Activated CD8-positive, alpha-beta T cell treated with anti-CD3 and anti-CD28 coated beads for 36 hours (primary cell): Measurements from ENCODE around the gene CDA. TPM values are rescaled to one million over a fixed set of nuclear protein-coding genes. Genes with fewer than 3 reads are reported as not detected.

Source experiments
- ATAC-seq: fragments of 200-7000 bp; cut with Tn5 transposase; one replicate; pipeline ENCODE4 v1.10.0; 2021; ENCODE audit warnings: mild to moderate bottlenecking, moderate library complexity
- CTCF ChIA-PET: fragments of 350-600 bp; sonication (Branson Sonifier 250); formaldehyde crosslinking; loops from one replicate; lab custom pipeline; 2021; ENCODE audit warnings: antibody characterized with exemption; lab: Charles Lee
- POLR2A ChIA-PET: fragments of 350-600 bp; sonication (Branson Sonifier 250); formaldehyde crosslinking; loops from one replicate; lab custom pipeline; 2021; ENCODE audit warnings: antibody characterized with exemption; lab: Charles Lee
- DNase-seq: peaks from one replicate; pipeline ENCODE4 v3.0.0-alpha.2; 2020
- H3K27ac Mint-ChIP-seq: one replicate; pipeline ENCODE4 v1.8.0; 2021; ENCODE audit warnings: mild to moderate bottlenecking, mixed read lengths
- H3K27me3 Mint-ChIP-seq: one replicate; pipeline ENCODE4 v1.8.0; 2021; ENCODE audit warnings: mixed read lengths
- H3K36me3 Mint-ChIP-seq: one replicate; pipeline ENCODE4 v1.8.0; 2021; ENCODE audit warnings: low read depth, mixed read lengths
- H3K4me1 Mint-ChIP-seq: one replicate; pipeline ENCODE4 v1.8.0; 2021; ENCODE audit warnings: low read depth, mixed read lengths
- H3K4me3 Mint-ChIP-seq: one replicate; pipeline ENCODE4 v1.8.0; 2021; ENCODE audit warnings: mild to moderate bottlenecking, moderate library complexity, mixed read lengths
- H3K9me3 Mint-ChIP-seq: one replicate; pipeline ENCODE4 v1.8.0; 2021; ENCODE audit warnings: mixed read lengths
- intact Hi-C: fragments of 100-400 bp; cut with micrococcal nuclease; formaldehyde crosslinking; loops from one replicate; pipeline ENCODE4 v1.10.0; 2022
- total RNA-seq, 2 experiments: library from RNA; stranded (reverse); gene quantifications; one replicate each; pipeline ENCODE4 v1.2.3, GENCODE V29; 2021
- TF ChIP-seq, protein P1 (sequence below): fragments of 200-600 bp; IDR thresholded peaks from one replicate; pipeline ENCODE4 v1.8.0; 2022; ENCODE audit warnings: antibody characterized with exemption, mild to moderate bottlenecking

The CDA gene
- total RNA-seq, 2 experiments from 2014 or later = not detected

DNA sequence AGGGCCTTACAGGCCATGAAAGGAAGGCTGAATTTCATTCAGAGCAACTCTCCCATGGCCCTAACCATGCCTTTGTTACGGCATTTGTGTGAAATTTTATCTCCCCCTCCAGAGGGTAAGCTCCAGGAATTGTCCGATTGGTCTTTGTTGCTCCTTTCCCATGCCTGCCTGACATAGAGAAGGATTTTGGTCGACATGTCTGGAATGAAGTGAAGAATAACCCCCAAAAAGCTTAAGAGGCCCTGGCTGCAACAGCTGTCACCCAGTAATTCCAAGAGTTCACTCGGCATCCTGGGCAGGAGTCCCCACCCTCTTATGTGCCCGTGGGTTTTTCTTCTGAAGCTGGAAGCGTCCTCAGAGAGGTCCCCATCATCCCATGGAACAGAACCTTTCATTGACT, 20.6 kb downstream of the CDA start:
- intact Hi-C loops = no loop called here
- ChIA-PET POLR2A (interaction anchor here (1.4 kb wide), 1 partner anchor 24 kb away, joined by 3 read pairs; no protein-coding TSS in a partner anchor), CTCF (interaction anchor here (1.1 to 1.2 kb wide), 2 partner anchors 21 to 23 kb away, joined by 3 read pairs; partner anchors contain the start of gene PINK1)
- H3K36me3 Mint-ChIP-seq = no peaks in the 10 kb centered on the region
- ATAC-seq = no peak
- H3K9me3 Mint-ChIP-seq = no peaks in the 10 kb centered on the region
- TF ChIP-seq, protein P1, sequence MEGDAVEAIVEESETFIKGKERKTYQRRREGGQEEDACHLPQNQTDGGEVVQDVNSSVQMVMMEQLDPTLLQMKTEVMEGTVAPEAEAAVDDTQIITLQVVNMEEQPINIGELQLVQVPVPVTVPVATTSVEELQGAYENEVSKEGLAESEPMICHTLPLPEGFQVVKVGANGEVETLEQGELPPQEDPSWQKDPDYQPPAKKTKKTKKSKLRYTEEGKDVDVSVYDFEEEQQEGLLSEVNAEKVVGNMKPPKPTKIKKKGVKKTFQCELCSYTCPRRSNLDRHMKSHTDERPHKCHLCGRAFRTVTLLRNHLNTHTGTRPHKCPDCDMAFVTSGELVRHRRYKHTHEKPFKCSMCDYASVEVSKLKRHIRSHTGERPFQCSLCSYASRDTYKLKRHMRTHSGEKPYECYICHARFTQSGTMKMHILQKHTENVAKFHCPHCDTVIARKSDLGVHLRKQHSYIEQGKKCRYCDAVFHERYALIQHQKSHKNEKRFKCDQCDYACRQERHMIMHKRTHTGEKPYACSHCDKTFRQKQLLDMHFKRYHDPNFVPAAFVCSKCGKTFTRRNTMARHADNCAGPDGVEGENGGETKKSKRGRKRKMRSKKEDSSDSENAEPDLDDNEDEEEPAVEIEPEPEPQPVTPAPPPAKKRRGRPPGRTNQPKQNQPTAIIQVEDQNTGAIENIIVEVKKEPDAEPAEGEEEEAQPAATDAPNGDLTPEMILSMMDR = no peak
- H3K27ac Mint-ChIP-seq = no peak overlapping the region
- no peaks in the 10 kb centered on the region for H3K27me3 Mint-ChIP-seq
- DNase-seq = no peak
- no peak overlapping the region for H3K4me3 Mint-ChIP-seq
- no peaks in the 10 kb centered on the region for H3K4me1 Mint-ChIP-seq

DNA sequence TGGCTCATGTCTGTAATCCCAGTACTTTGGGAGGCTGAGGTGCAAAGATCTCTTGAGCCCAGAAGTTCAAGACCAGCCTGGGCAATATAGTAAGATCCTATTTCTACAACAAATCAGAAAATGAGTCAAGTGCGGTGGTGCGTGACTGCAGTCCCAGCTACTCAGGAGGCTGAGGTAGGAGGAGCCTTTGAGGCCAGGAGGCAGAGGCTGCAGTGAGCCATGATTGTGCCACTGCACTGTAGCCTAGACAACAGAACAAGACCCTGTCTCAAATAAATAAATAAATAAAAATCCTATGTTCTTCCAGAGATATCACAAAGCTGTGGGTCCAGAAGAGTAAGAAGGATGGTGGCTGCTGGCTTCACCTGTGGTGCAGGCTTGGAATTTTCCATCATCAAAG, 22.1 kb downstream of the CDA start:
- no peaks in the 10 kb centered on the region for H3K4me1 Mint-ChIP-seq
- H3K4me3 Mint-ChIP-seq = no peak overlapping the region
- ChIA-PET CTCF (interaction anchor here (0.5 kb wide), 1 partner anchor 86 kb away, joined by 3 read pairs; no protein-coding TSS in a partner anchor), POLR2A (interaction anchor here (1.4 kb wide), 1 partner anchor 23 kb away, joined by 3 read pairs; no protein-coding TSS in a partner anchor)
- intact Hi-C loops = no loop called here
- H3K36me3 Mint-ChIP-seq = no peaks in the 10 kb centered on the region
- ATAC-seq (no peak), DNase-seq (no peak)
- H3K27ac Mint-ChIP-seq = no peak overlapping the region
- H3K27me3 Mint-ChIP-seq = no peaks in the 10 kb centered on the region
- TF ChIP-seq, protein P1 = no peak
- H3K9me3 Mint-ChIP-seq = no peaks in the 10 kb centered on the region

GRCh38 chr1:20611652-20612051, 22.8 kb downstream of the CDA start:
- POLR2A ChIA-PET = no interaction called here
- CTCF ChIA-PET = no interaction called here
- Mint-ChIP-seq H3K27ac (no peak overlapping the region), H3K4me3 (no peak overlapping the region), H3K4me1 (no peaks in the 10 kb centered on the region), H3K9me3 (no peaks in the 10 kb centered on the region), H3K36me3 (no peaks in the 10 kb centered on the region), H3K27me3 (no peaks in the 10 kb centered on the region)
- DNase-seq (no peak), ATAC-seq (no peak)
- TF ChIP-seq, protein P1 = no peak
- intact Hi-C loops = no loop called here

DNA sequence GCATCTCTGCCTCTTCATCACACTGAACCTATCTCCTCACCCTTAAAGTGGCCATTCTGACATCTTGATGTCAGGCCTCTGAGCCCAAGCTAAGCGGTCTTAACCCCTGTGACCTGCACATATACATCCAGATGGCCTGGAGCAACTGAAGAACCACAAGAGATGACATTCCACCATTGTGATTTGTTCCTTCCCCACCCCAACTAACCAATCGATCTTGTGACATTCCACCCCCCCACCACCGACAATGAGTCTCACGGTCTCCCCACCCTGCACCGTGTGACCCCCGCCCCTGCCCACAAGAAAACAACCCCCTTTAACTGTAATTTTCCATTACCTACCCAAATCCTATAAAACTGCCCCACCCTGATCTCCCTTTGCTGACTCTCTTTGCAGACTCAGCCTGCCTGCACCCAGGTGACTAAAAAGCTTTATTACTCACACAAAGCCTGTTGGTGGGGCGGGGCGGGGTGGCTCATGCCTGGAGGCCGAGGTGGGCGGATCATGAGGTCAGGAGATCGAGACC, 23.4 kb downstream of the CDA start:
- intact Hi-C loops = no loop called here
- TF ChIP-seq, protein P1 = no peak
- no peaks in the 10 kb centered on the region for H3K36me3 Mint-ChIP-seq
- H3K4me3 Mint-ChIP-seq = no peak overlapping the region
- CTCF ChIA-PET = no interaction called here
- H3K9me3 Mint-ChIP-seq = no peaks in the 10 kb centered on the region
- no peaks in the 10 kb centered on the region for H3K4me1 Mint-ChIP-seq
- DNase-seq = no peak
- POLR2A ChIA-PET = no interaction called here
- no peaks in the 10 kb centered on the region for H3K27me3 Mint-ChIP-seq
- H3K27ac Mint-ChIP-seq = no peak overlapping the region
- no peak for ATAC-seq

GRCh38 chr1:20614131-20614579, 25.3 kb downstream of the CDA start:
- ATAC-seq (no peak), DNase-seq (no peak)
- H3K27me3 Mint-ChIP-seq = no peaks in the 10 kb centered on the region
- ChIA-PET POLR2A (no interaction called here), CTCF (interaction anchor here (0.6 kb wide), 1 partner anchor 19 kb away, joined by 3 read pairs; no protein-coding TSS in a partner anchor)
- no peaks in the 10 kb centered on the region for H3K36me3 Mint-ChIP-seq
- TF ChIP-seq, protein P1 = no peak
- H3K9me3 Mint-ChIP-seq = no peaks in the 10 kb centered on the region
- no peaks in the 10 kb centered on the region for H3K4me1 Mint-ChIP-seq
- intact Hi-C loops = no loop called here
- H3K4me3 Mint-ChIP-seq = no peak overlapping the region
- H3K27ac Mint-ChIP-seq = no peak overlapping the region
